Neural progenitor cell (in vitro differentiated cells): ENCODE data around the gene DCAF5. TPM values are rescaled to one million over a fixed set of nuclear protein-coding genes. Genes with fewer than 3 reads are reported as not detected.
A peak's percentile ranks its signal among the peaks of the same experiment; 100 is the strongest.

ENCODE experiments used
- DNase-seq: peaks from one replicate; pipeline ENCODE4 v3.0.0-alpha.2; 2016; ENCODE audit warnings: low spot score
- H2AFZ ChIP-seq: fragments of 200-600 bp; sonication (generic); replicated peaks from 2 replicates; pipeline ENCODE4 v1.6.1; 2016; ENCODE audit warnings: antibody characterized with exemption
- H3F3A ChIP-seq: fragments of 200-600 bp; sonication (generic); 2 replicates; pipeline ENCODE4 v1.6.1; 2016; ENCODE audit warnings: antibody characterized with exemption, low read depth
- H3K27ac ChIP-seq: fragments of 200-600 bp; sonication (generic); 2 replicates; pipeline ENCODE4 v1.5.1; 2016; ENCODE audit warnings: mild to moderate bottlenecking
- H3K27me3 ChIP-seq: fragments of 200-600 bp; sonication (generic); 2 replicates; pipeline ENCODE4 v1.6.1; 2016; ENCODE audit warnings: mild to moderate bottlenecking, moderate library complexity
- H3K36me3 ChIP-seq: fragments of 200-600 bp; sonication (generic); 2 replicates; pipeline ENCODE4 v1.5.1; 2016
- H3K4me1 ChIP-seq: fragments of 200-600 bp; sonication (generic); 2 replicates; pipeline ENCODE4 v1.6.1; 2016; ENCODE audit warnings: mixed run types
- H3K4me2 ChIP-seq: fragments of 200-600 bp; sonication (generic); 2 replicates; pipeline ENCODE4 v1.6.1; 2016
- H3K4me3 ChIP-seq: fragments of 200-600 bp; sonication (generic); 2 replicates; pipeline ENCODE4 v1.5.1; 2016
- H3K79me2 ChIP-seq: fragments of 200-600 bp; sonication (generic); 2 replicates; pipeline ENCODE4 v1.6.1; 2016; ENCODE audit warnings: low read depth
- H3K9ac ChIP-seq: fragments of 200-600 bp; sonication (generic); 2 replicates; pipeline ENCODE4 v1.6.1; 2016
- H3K9me3 ChIP-seq: fragments of 200-600 bp; sonication (generic); 2 replicates; pipeline ENCODE4 v1.5.1; 2016; ENCODE audit warnings: low read depth
- H4K20me1 ChIP-seq: fragments of 200-600 bp; sonication (generic); 2 replicates; pipeline ENCODE4 v1.6.1; 2016; ENCODE audit warnings: low read depth
- H3K27ac Mint-ChIP-seq: 3 replicates; pipeline ENCODE4 v1.8.0; 2021; ENCODE audit warnings: mixed read lengths
- H3K27me3 Mint-ChIP-seq: 2 replicates; pipeline ENCODE4 v1.8.0; 2022; ENCODE audit warnings: low read depth, mild to moderate bottlenecking, inconsistent platforms, moderate library complexity, mixed read lengths; ENCODE audit not compliant: insufficient read depth
- H3K36me3 Mint-ChIP-seq: 3 replicates; pipeline ENCODE4 v1.8.0; 2021; ENCODE audit warnings: mixed read lengths
- H3K4me1 Mint-ChIP-seq: 3 replicates; pipeline ENCODE4 v1.8.0; 2021; ENCODE audit warnings: mixed read lengths
- H3K4me3 Mint-ChIP-seq: 3 replicates; pipeline ENCODE4 v1.8.0; 2021; ENCODE audit warnings: mild to moderate bottlenecking, moderate library complexity, mixed read lengths
- H3K9me3 Mint-ChIP-seq: 3 replicates; pipeline ENCODE4 v1.8.0; 2020; ENCODE audit warnings: mixed read lengths
- CTCF ChIP-seq: fragments of 200-600 bp; sonication (generic); IDR thresholded peaks from 2 replicates; pipeline ENCODE4 v1.5.1; 2017; ENCODE audit warnings: antibody characterized with exemption, mild to moderate bottlenecking
- EZH2 ChIP-seq: fragments of 200-600 bp; sonication (generic); IDR thresholded peaks from 2 replicates; pipeline ENCODE4 v1.6.1; 2017; ENCODE audit warnings: antibody characterized with exemption, mild to moderate bottlenecking, moderate library complexity
- EZH2phosphoT487 ChIP-seq: fragments of 200-600 bp; sonication (generic); IDR thresholded peaks from 2 replicates; pipeline ENCODE4 v1.6.1; 2017; ENCODE audit warnings: antibody characterized with exemption
- total RNA-seq: library from RNA; depleted of rRNA; stranded (reverse); fragments of >200 nt; gene quantifications from 2 replicates; pipeline ENCODE4 v1.2.3, GENCODE V29; 2015; ENCODE audit warnings: low replicate concordance

Gene DCAF5
- total RNA-seq, 1 donor from 2014 or later = 22.4 TPM

- Mint-ChIP-seq H3K27me3 (no peaks in the 10 kb centered on the region), H3K27ac (no peak overlapping the region), H3K9me3 (no peaks in the 10 kb centered on the region), H3K4me3 (no peak overlapping the region), H3K4me1 (peaks cover 27% of the 10 kb centered on the region), H3K36me3 (peaks cover 4% of the 10 kb centered on the region)
- H3K9ac ChIP-seq = no peak overlapping the region
- H3K27me3 ChIP-seq = no peaks in the 10 kb centered on the region
- peaks cover 60% of the 10 kb centered on the region for H4K20me1 ChIP-seq
- no peaks in the 10 kb centered on the region for H3K36me3 ChIP-seq
- no peaks in the 10 kb centered on the region for H3K9me3 ChIP-seq
- H3K27ac ChIP-seq = no peak overlapping the region
- no peak overlapping the region for H3K4me2 ChIP-seq
- H3K4me3 ChIP-seq = no peak overlapping the region
- TF ChIP-seq EZH2phosphoT487 (no peak), CTCF (no peak), EZH2 (no peak)
- no peak for DNase-seq
- peaks cover 20% of the 10 kb centered on the region for H3K4me1 ChIP-seq
- peaks cover 16% of the 10 kb centered on the region for H3F3A ChIP-seq
- no peak overlapping the region for H2AFZ ChIP-seq
- H3K79me2 ChIP-seq = peaks cover 69% of the 10 kb centered on the region
These were observed 11.4 kb downstream of the DCAF5 start for GRCh38 chr14:69141550-69141949.

GRCh38 chr14:69139743-69140142 is 13.2 kb downstream of the DCAF5 start:
- Histone ChIP-seq H3F3A (peaks cover 16% of the 10 kb centered on the region), H3K4me2 (no peak overlapping the region), H4K20me1 (peaks cover 58% of the 10 kb centered on the region), H3K9me3 (no peaks in the 10 kb centered on the region), H3K4me1 (peaks cover 20% of the 10 kb centered on the region), H3K9ac (no peak overlapping the region), H3K4me3 (no peak overlapping the region), H3K36me3 (no peaks in the 10 kb centered on the region), H2AFZ (no peak overlapping the region), H3K27me3 (no peaks in the 10 kb centered on the region), H3K79me2 (peaks cover 69% of the 10 kb centered on the region), H3K27ac (no peak overlapping the region)
- Mint-ChIP-seq H3K9me3 (no peaks in the 10 kb centered on the region), H3K36me3 (peaks cover 1% of the 10 kb centered on the region), H3K27me3 (no peaks in the 10 kb centered on the region), H3K4me3 (no peak overlapping the region), H3K27ac (no peak overlapping the region), H3K4me1 (peaks cover 30% of the 10 kb centered on the region)
- TF ChIP-seq CTCF (no peak), EZH2phosphoT487 (no peak), EZH2 (no peak)
- no peak for DNase-seq

GRCh38 chr14:69137843-69138535 is 14.9 kb downstream of the DCAF5 start:
- no peaks in the 10 kb centered on the region for H3K9me3 Mint-ChIP-seq
- Histone ChIP-seq H2AFZ (no peak overlapping the region), H3K36me3 (no peaks in the 10 kb centered on the region), H3K4me2 (peak overlapping the region; percentile 24), H3K27ac (peak overlapping the region; percentile 42), H3K4me3 (no peak overlapping the region), H3F3A (peaks cover 16% of the 10 kb centered on the region), H3K9ac (no peak overlapping the region), H3K27me3 (no peaks in the 10 kb centered on the region), H3K4me1 (peaks cover 20% of the 10 kb centered on the region), H3K9me3 (no peaks in the 10 kb centered on the region), H3K79me2 (peaks cover 71% of the 10 kb centered on the region), H4K20me1 (peaks cover 52% of the 10 kb centered on the region)
- peak overlapping the region; percentile 40 for H3K27ac Mint-ChIP-seq
- H3K27me3 Mint-ChIP-seq = no peaks in the 10 kb centered on the region
- TF ChIP-seq EZH2 (no peak), EZH2phosphoT487 (no peak), CTCF (no peak)
- H3K36me3 Mint-ChIP-seq = peaks cover under 1% of the 10 kb centered on the region
- H3K4me3 Mint-ChIP-seq = no peak overlapping the region
- DNase-seq = peak; percentile 31
- peaks cover 36% of the 10 kb centered on the region for H3K4me1 Mint-ChIP-seq
